Measurements from ENCODE around the gene NAV3. TPM values are rescaled to one million over a fixed set of nuclear protein-coding genes. Genes with fewer than 3 reads are reported as not detected.

The NAV3 gene
- polyA plus RNA-seq, 1 donor: 22.2 TPM

- DNase-seq: no peak
These were observed 107.6 kb downstream of the NAV3 start for GRCh38 chr12:77938301-77938700.

GRCh38 chr12:77940011-77940423, 109.3 kb downstream of the NAV3 start:
- DNase-seq: no peak

- DNase-seq: no peak
These were observed 109.9 kb downstream of the NAV3 start for GRCh38 chr12:77940567-77940966.

GRCh38 chr12:77941401-77941800, 110.7 kb downstream of the NAV3 start:
- no peak for DNase-seq

GRCh38 chr12:77943466-77943865, 112.8 kb downstream of the NAV3 start:
- no peak for DNase-seq

- DNase-seq: no peak
These were observed 115.9 kb downstream of the NAV3 start for GRCh38 chr12:77946541-77947061.

GRCh38 chr12:77947330-77947729, 116.6 kb downstream of the NAV3 start:
- no peak for DNase-seq

GRCh38 chr12:77947746-77948145, 117.1 kb downstream of the NAV3 start:
- DNase-seq: no peak

- no peak for DNase-seq
These were observed 119.2 kb downstream of the NAV3 start for GRCh38 chr12:77949943-77950342.

- no peak for DNase-seq
These were observed 123.0 kb downstream of the NAV3 start for GRCh38 chr12:77953528-77954205.

GRCh38 chr12:77954206-77954555, 123.5 kb downstream of the NAV3 start:
- no peak for DNase-seq

GRCh38 chr12:77957062-77957461, 126.4 kb downstream of the NAV3 start:
- no peak for DNase-seq

- no peak for DNase-seq
These were observed 133.0 kb downstream of the NAV3 start for GRCh38 chr12:77963576-77964178.

GRCh38 chr12:77965790-77966189, 135.1 kb downstream of the NAV3 start:
- DNase-seq: no peak

GRCh38 chr12:77968021-77968420, 137.3 kb downstream of the NAV3 start:
- DNase-seq: no peak

- no peak for DNase-seq
These were observed 137.9 kb downstream of the NAV3 start for GRCh38 chr12:77968571-77968970.

- DNase-seq: no peak
These were observed 142.9 kb downstream of the NAV3 start for GRCh38 chr12:77973579-77973978.

GRCh38 chr12:77974645-77975044, 144.0 kb downstream of the NAV3 start:
- no peak for DNase-seq

- no peak for DNase-seq
These were observed 149.0 kb downstream of the NAV3 start for GRCh38 chr12:77979597-77980250.

- no peak for DNase-seq
These were observed 150.1 kb downstream of the NAV3 start for GRCh38 chr12:77980782-77981181.

GRCh38 chr12:77983859-77984258, 153.2 kb downstream of the NAV3 start:
- no peak for DNase-seq

- DNase-seq: no peak
These were observed 162.1 kb downstream of the NAV3 start for GRCh38 chr12:77992760-77993159.

GRCh38 chr12:77993658-77994057, 163.0 kb downstream of the NAV3 start:
- DNase-seq: no peak

All from hindlimb muscle (tissue), 1 donor.